Inflammatory macrophage (primary cell): ENCODE results near the gene WDR75.
"Not testable (repeated sequence)": the region's sequence is repeated elsewhere in the genome, so short reads cannot be mapped to it uniquely, and the experiment has no call there.

Experiments
- DNase-seq, 2 donors: peaks; one replicate each; pipeline ENCODE4 v3.0.0-alpha.2; 2020 to 2022
- total RNA-seq, 18 experiments: gene quantifications; one replicate each; lab custom pipeline; 2026; ENCODE audit warnings: mixed read lengths in 6 of 18, inconsistent platforms in 2 of 18; lab: John Stamatoyannopoulos, UW

WDR75 gene
- total RNA-seq = 15.3 to 46.3 (median 38.5) reads per million in 18 experiments

DNA sequence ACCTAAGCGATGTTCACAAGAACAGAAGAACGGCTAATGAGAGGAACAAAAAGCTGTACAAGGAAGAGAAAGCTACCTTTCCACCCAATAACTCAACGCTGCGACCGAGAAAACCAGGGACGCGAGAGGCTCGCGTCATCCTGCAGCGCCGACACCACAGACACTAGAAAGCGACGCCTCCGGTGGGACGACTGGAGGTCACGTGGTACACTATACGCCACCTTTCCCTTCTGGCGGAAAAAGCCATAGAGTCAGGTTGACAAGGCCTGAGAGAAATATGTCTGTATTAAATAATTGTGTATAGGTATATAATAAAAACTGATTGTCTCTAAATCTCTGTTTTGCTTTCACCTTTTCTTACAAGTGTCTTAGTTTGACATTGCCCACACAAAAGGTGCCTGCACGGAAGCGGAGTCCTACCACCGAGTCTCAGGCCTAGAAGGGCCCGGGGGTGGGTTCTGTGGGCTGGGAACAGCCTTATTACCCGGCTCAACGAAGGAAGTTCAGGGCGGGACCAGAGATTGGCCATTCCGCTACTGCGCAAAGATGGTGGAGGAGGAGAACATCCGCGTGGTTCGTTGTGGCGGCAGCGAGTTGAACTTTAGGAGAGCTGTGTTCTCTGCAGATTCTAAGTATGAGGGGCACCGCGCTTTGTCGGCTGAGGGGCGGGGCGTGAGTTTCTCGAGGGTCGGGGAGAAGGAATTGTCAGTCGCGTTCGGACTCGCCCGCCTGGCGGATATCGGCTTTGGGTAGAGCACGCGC lies at the start of gene WDR75:
Gene WDR75 (plus strand): TSS at position 528 of the 762 bp plus-strand sequence. CDS start 19 bp downstream, at position 547.
- peak; percentile 95 to 96 for DNase-seq

DNA sequence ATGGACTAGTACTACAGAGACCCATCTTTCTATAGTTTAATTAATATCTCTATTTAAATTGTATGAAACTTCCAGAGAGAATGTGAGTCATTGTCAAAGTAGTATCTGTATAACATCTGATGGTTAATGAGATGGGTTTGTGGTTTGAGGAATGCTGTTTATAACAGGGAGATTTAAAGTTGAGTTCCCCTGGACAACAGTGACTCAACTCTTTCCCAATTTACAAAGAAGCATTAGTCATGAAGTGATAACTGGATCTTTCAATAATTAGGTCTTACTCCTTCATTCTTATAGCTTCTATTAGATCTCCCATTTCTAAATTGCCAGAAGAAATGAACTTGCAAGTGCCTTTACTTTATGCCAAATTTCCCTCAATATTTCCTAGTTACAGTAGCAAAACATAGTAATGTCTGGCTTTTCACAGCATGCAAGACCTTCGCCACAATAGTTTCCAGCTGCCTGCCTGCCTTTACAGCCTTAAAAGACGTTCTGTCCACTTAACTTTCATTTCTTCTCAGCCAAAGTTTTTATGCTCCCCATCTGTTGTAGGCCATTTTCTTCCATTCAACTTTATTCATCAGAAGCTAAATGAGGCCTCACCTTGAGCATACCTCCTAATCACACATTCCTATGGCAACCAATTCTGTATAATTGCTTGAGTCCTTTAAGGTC lies 47.7 kb upstream of the WDR75 start:
- DNase-seq = no peak

DNA sequence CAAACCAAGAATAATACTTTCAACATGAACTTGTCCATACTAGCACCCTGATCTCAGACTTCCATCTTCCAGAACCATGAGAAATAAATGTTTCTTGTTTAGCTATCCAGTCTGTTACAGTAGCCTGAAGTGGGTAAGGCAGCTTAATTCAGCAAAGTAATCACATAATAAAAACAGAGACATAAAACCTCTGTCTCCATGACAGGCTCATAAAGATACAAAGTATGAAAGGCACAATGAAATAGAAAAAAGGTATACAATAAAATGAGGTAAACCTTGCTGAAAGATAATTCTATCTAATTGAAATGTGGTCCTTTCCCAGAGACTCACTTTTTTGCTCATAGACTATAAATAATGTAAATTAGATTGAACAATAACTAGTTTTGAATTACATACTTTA lies 46.7 kb upstream of the WDR75 start:
- no peak for DNase-seq

GRCh38 chr2:189402932-189403331 lies 38.3 kb upstream of the WDR75 start:
- no peak for DNase-seq

- no peak for DNase-seq
Measured at GRCh38 chr2:189406586-189407233, 34.6 kb upstream of the WDR75 start.

DNA sequence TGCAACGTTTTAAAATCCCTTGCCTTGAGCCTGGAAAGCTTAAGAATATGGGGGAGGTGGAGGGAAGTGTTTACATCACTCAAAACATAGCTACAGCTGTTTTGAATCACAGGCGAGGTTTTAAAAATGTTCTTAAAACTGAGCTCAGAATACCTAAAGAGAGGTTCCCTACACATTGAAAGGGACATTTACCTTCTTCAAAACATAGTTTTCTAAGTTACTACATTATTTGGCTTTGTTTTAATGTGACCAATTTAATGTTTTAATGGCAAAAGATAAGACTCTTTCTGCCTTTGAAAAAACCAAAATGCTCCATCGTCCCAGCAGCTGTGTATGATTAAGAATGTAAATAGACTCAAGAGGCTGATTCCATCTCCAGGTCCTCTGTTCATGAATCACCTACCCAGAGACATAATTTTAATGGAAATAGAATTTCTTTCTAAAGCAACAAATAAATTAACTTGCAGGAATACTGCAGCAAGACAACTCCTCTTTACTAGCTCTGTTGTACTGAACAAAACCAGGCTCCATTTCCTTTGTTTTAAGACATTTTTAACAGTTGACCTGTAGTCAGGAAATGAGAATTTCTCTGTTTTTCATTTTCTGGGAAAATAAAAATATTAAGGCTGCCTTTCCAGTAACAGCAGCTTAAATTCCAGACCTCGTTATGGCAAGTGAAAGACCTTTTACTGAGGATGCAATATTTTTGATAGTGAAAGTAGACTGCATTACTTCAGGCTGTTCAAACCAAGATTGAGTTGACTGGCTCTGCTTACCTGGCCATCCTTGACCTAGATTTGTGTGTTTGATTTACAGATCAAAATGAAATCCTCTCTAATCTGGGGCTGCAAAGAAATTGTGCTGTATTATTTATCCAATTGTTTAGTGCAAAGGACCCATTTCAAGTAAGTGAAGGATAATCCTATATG lies 33.7 kb upstream of the WDR75 start:
- DNase-seq = no peak

- no peak for DNase-seq
Measured at GRCh38 chr2:189408294-189408693, 33.0 kb upstream of the WDR75 start.

GRCh38 chr2:189409131-189409530 lies 32.1 kb upstream of the WDR75 start:
- DNase-seq = no peak

- DNase-seq = no peak
Measured at GRCh38 chr2:189409647-189410046, 31.6 kb upstream of the WDR75 start.

GRCh38 chr2:189411860-189412259 lies 29.4 kb upstream of the WDR75 start:
- no peak for DNase-seq

DNA sequence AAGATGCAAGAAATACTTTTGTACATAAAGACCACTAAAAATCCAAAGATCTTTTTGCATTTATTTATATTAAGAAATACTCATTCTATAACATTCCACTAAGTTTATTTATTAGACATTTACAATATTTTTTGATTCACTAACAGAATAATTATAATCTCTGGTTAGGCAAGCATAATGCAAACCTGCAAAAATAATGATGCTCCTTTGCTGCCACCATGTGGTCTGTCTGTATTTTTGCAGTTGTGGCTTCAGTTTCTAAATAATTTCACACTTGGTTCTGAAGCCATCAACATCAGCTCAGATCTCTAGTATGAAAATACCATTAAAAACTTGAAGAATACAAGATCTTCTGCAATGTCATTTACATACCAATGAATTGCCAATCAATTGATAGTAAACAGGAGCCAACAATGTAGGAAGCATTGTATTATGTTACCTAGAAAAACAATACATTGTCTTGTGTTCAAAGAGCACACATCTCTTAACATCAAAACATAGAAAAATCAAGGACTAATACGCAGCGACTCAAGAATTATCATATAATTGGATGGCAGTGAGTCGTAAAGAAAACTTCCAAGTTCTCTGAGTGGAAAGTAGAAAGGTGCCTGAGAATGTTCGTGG lies 28.8 kb upstream of the WDR75 start:
- DNase-seq = peak; percentile 45 to 49

- DNase-seq = no peak
Measured at GRCh38 chr2:189413249-189413648, 28.0 kb upstream of the WDR75 start.

GRCh38 chr2:189421644-189422043 lies 19.6 kb upstream of the WDR75 start:
- no peak for DNase-seq

- DNase-seq = no peak
Measured at GRCh38 chr2:189424961-189425360, 16.3 kb upstream of the WDR75 start.

- no peak for DNase-seq
Measured at GRCh38 chr2:189425676-189426075, 15.6 kb upstream of the WDR75 start.

GRCh38 chr2:189426886-189427285 lies 14.4 kb upstream of the WDR75 start:
- DNase-seq = no peak

DNA sequence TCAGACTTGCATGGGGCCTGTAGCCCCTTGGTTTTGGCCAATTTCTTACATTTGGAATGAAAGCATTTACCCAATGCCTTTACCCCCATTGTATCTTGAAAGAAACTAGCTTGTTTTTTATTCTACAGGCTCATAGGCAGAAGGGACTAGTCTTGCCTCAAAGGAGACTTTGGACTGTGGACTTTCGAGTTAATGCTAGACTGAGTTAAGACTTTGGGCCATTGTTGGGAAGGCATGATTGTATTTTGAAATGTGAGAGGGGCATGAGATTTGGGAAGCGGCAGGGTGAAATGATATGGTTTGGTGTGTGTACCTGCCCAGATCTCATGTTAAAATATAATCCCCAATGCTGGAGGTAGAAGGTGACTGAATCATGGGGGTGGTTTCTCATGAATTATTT lies 13.4 kb upstream of the WDR75 start:
- DNase-seq = no peak

- DNase-seq = not testable (repeated sequence)
Measured at GRCh38 chr2:189430448-189430847, 10.8 kb upstream of the WDR75 start.

- not testable (repeated sequence) for DNase-seq
Measured at GRCh38 chr2:189435803-189436202, 5.5 kb upstream of the WDR75 start.

DNA sequence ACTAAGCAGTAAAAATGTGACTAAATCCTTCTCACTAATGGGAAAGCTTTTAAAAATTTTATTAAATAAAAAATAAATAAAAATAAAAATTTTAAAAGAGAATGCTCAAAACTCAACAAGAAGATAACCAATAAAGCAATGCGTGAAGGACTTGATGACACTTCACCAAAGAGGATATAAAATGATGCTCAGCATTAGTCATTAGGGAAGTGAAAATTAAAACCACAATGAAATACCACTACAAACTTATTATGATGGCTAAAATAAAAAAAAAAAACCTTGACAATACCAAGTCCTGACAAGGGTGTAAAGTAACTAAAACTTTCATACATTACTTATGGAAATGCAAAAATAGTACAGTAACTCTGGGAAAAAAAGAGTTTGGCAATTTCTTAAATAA lies 3.3 kb upstream of the WDR75 start:
- DNase-seq = peak in 1 of 2 donors; percentile 45

- no peak for DNase-seq
Measured at GRCh38 chr2:189439342-189439741, 1.9 kb upstream of the WDR75 start.

DNA sequence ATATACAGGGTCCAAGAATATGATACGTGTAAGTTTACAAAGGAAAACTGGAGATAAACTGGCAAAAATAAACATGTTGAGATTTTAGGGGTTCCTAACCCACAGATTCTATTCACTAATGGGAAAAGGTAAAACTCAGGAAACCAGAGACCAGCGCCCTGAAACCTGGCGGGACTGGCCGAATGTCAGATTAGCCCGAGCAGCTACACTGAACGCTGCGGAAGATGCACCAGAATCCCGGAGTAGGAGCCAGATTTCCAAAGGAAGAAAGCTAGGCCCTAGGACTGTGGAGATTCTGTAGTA lies 679 bp upstream of the WDR75 start:
- no peak for DNase-seq
